ENCODE results near the gene MOB3B.
"Not testable (repeated sequence)": the region's sequence is repeated elsewhere in the genome, so short reads cannot be mapped to it uniquely, and the experiment has no call there.

MOB3B gene

GRCh38 chr9:27473111-27473529 is 56.5 kb downstream of the MOB3B start:
- DNase-seq, result no peak

DNA sequence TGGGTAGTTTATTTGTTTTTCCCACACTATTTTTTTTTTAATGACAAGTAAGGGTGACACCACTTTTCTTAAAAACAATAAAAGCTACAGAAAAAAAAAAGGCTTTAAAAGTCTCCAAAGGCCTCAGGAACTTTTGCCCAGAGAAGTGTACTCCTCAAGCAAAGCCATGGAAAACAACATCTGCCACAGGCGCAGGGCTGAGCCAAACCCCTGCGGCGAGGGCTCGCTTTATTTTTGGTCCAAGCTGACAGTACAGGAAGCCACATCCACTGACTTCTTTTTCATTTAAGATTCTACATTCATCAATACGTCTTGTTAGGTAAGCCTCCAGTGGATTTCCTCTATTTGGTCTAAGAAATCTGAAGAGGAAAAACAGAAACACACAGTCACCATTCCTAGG is 57.4 kb downstream of the MOB3B start:
- DNase-seq, result no peak

GRCh38 chr9:27471789-27472188 is 57.8 kb downstream of the MOB3B start:
- DNase-seq, result no peak

GRCh38 chr9:27471366-27471765 is 58.2 kb downstream of the MOB3B start:
- DNase-seq, result no peak

- DNase-seq, result no peak
Observed at GRCh38 chr9:27470291-27470856, 59.2 kb downstream of the MOB3B start.

DNA sequence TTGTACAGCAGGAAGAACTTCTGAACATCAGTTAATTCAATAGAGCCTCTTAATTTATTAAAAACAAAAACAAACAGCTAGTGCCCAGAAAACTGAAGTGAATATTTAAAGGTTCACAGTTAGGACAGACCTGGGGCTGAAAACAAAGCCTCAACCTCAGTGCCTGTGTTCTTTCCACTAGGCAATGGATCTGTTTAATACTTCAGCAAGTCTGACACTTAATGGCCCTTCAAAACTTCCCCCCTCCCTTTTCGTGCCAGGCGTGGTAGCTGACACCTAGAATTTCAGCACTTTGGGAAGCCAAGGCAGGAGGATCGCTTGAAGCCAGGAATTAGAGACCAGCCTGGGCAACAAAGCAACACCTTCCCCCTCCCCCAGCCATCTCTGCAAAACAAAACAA is 60.1 kb downstream of the MOB3B start:
- DNase-seq, result no peak

- no peak for DNase-seq
Observed at GRCh38 chr9:27468462-27469110, 61.0 kb downstream of the MOB3B start.

DNA sequence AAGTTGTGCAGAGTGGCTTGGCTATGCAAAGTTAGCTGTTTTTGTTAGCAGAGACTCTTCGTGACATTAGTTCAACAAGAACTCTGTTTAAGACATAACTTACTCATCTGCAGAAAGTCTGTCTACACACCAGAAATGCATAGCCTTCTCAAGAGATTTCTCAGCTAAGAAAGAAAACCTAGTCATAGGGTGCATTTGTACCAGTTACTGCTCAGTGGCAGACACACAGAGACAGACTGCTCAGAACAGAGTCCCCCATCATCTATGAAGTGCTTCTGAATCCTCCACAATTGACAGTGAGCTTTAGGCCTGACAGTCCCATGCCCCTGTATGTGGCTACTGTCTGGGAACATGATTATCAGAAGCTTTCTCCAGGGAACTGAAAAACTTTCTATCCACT is 61.6 kb downstream of the MOB3B start:
- DNase-seq, result no peak

GRCh38 chr9:27467486-27467885 is 62.1 kb downstream of the MOB3B start:
- DNase-seq, result no peak

DNA sequence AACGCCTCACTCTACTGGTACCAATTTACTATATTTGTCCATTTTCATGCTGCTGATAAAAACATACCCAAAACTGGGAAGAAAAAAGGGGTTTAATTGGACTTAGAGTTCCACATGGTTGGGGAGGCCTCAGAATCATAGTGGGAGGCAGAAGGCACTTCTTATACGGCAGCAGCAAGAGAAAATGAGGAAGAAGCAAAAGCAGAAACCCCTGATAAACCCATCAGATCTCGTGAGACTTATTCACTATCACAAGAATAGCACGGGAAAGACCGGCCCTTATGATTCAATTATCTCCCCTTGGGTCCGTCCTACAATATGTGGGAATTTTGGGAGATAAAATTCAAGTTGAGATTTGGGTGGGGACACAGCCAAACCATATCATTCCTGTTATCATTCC is 63.1 kb downstream of the MOB3B start:
- DNase-seq, result not testable (repeated sequence)

GRCh38 chr9:27464950-27465349 is 64.7 kb downstream of the MOB3B start:
- not testable (repeated sequence) for DNase-seq

DNA sequence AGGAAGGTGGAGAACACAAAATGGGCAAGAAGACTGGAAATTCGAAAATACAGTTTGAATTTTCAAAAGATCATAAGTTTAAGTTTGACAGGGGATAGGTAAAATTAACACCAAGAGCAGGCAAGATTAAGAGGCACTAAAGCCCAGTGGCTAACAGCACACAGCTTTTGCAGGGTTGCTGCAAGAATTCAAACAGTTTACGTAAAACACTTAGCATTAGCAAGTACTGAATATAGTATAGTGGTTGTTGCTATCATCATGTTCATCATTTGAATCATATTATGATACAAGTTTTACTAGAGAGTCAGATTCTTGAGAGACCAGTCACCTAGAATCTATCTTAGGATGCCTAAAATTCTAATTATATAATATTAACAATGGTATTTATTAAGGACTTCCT is 66.8 kb downstream of the MOB3B start:
- no peak for DNase-seq

DNA sequence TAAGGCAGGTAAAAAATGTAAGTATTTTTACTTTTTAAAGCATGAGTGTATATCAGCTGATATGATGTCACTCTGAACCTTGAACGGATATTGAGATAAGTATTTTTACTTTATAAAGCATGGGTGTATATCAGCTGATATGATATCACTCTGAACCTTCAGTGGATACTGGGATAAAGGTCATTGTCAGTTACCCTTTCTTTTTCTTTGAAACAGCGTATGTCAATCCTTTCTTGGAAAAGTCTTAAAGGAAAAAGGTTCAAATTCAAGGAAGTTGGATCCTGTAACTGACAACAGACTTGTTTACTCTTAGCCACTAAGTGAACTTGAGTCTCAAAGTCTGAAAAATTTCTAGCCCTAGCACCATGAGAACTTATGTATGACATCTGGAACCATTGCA is 67.2 kb downstream of the MOB3B start:
- no peak for DNase-seq

- DNase-seq, result no peak
Observed at GRCh38 chr9:27460226-27461023, 69.2 kb downstream of the MOB3B start.

- no peak for DNase-seq
Observed at GRCh38 chr9:27457445-27457844, 72.2 kb downstream of the MOB3B start.

- DNase-seq, result no peak
Observed at GRCh38 chr9:27453860-27454553, 75.6 kb downstream of the MOB3B start.

- no peak for DNase-seq
Observed at GRCh38 chr9:27451207-27451797, 78.3 kb downstream of the MOB3B start.

GRCh38 chr9:27450752-27451151 is 78.9 kb downstream of the MOB3B start:
- no peak for DNase-seq

GRCh38 chr9:27448356-27448755 is 81.3 kb downstream of the MOB3B start:
- not testable (repeated sequence) for DNase-seq

DNA sequence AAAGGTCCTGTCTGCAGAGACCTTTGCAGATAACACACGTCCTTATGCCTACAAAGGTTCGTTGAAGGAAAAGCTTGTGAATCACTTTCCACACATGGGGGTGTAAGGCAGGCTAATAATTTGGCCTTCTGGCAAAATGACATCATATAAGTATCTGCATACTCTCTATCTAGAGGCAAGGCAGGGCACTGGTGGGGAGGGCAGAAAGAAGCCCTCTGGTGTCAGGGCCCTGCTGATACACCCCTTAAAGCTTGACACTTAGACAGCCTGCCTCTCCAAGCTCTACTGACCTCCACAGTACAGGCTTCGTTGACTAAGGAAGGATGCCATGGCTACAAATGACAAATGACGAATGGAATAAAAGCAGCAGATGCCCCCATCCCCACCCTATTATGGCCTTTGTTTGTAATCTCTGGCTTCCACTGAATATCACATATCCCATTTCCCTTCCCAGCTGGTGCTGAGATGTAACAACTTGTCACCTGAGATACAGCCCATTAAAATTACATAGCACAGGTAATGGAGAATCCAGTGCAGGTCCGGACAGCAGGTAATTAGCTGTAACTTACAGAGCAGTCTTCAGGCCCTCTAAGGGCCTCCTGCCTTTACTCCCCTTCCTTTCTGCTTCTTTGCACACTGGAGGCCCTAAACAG is 82.5 kb downstream of the MOB3B start:
- no peak for DNase-seq

GRCh38 chr9:27445688-27446087 is 83.9 kb downstream of the MOB3B start:
- DNase-seq, result no peak

DNA sequence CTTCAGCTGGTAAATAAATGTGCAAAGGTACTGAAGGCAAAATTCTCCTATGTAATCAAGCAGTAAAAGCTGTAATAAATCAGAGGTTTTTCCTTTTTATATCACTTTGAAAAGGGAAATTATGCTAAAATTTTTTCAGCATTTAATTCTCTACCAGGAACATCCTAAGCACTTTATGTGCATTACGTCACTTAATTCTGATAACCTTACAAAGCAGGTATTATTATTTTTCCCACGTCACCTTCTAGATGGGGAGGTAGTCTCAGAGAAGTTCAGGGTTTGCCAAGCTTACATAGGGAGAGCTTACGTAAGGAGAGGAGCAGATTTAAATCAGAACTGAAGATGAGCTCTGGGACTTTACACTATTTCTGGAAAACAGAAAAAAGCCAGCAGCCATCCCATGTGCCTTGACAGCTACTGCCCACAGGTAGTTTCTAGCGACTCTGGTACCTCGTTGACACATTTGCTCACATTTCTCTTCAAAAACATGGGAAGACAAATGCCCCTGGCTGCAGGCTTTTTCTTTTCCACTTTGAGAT is 84.5 kb downstream of the MOB3B start:
- no peak for DNase-seq
